Bronchial epithelial cell (primary cell): ENCODE data around the gene NAA11. TPM values are rescaled to one million over a fixed set of nuclear protein-coding genes. Genes with fewer than 3 reads are reported as not detected.

ENCODE experiments used
- DNase-seq: peaks from one replicate; pipeline ENCODE4 v3.0.0-alpha.2; 2010; ENCODE audit warnings: low read depth
- FAIRE-seq: peaks from 2 replicates; lab custom pipeline; 2011; peaks lifted over from hg19 to GRCh38; lab: Jason Lieb, UNC
- H3K27me3 ChIP-seq: 2 replicates; pipeline ENCODE4 v1.5.1; 2011; ENCODE audit warnings: low read length; ENCODE audit not compliant: control insufficient read depth, insufficient read depth
- H3K36me3 ChIP-seq: 2 replicates; pipeline ENCODE4 v1.5.1; 2011; ENCODE audit warnings: low read length; ENCODE audit not compliant: control insufficient read depth, insufficient read depth
- H3K4me3 ChIP-seq: 2 replicates; pipeline ENCODE4 v1.5.1; 2011; ENCODE audit warnings: mild to moderate bottlenecking, low read depth, low read length, control low read depth
- CTCF ChIP-seq: IDR thresholded peaks from 2 replicates; pipeline ENCODE4 v1.5.1; 2011; ENCODE audit warnings: mild to moderate bottlenecking, moderate library complexity, low read length, control low read depth, inconsistent platforms; ENCODE audit not compliant: insufficient read depth, severe bottlenecking
- total RNA-seq: library from RNA; depleted of rRNA; stranded (reverse); fragments of >200 nt; gene quantifications from 2 replicates; pipeline ENCODE4 v1.2.1, GENCODE V29; 2014

Gene NAA11
- total RNA-seq, 1 donor from 2014 or later = not detected

GRCh38 chr4:79360006-79360405 lies 34.1 kb upstream of the NAA11 start:
- Histone ChIP-seq H3K27me3 (no peaks in the 10 kb centered on the region), H3K36me3 (no peaks in the 10 kb centered on the region), H3K4me3 (no peak overlapping the region)
- TF ChIP-seq CTCF = no peak
- FAIRE-seq (no peak), DNase-seq (no peak)

- Histone ChIP-seq H3K27me3 (no peaks in the 10 kb centered on the region), H3K36me3 (no peaks in the 10 kb centered on the region), H3K4me3 (no peak overlapping the region)
- DNase-seq (no peak), FAIRE-seq (no peak)
- TF ChIP-seq CTCF = no peak
Observed at GRCh38 chr4:79358438-79358837, 32.6 kb upstream of the NAA11 start.

DNA sequence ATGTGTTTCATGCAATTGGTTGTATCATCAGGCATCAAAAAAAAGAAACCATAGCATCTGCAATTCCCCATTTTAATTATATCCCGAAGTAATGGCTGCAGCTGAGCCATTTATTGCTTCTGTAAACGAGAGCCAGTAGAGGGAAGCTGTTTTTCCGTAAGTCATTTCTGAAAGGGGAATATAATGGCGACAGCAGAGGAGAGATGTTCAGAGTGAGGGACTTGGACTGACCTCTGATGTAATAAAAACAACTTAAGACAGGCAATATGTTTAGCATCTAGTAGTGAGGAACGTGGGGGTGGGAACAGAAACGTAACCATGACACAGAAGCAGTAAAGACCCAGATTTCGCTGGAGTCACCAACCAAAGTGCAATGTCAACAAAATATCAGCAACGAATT lies 31.5 kb upstream of the NAA11 start:
- TF ChIP-seq CTCF = no peak
- FAIRE-seq (no peak), DNase-seq (no peak)

DNA sequence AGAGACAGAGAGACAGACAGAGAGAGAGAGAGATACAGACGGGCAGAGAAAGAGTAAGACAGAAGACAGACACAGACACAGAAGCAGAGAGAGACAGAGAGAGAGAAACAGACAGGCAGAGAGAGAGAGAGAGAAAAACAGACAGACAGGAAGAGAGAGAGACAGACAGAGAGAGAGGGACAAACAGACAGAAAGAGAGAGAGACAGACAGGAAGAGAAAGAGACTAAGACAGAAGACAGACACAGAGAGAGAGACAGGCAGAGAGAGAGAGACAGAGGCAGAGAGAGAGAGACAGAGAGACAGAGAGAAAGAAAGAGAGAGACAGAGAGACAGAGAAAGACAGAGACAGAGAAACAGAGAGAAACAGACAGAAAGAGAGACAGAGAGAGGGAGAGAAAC lies 27.2 kb upstream of the NAA11 start:
- FAIRE-seq (no peak), DNase-seq (no peak)
- no peaks in the 10 kb centered on the region for H3K36me3 ChIP-seq
- H3K27me3 ChIP-seq = no peaks in the 10 kb centered on the region
- no peak for TF ChIP-seq CTCF
- H3K4me3 ChIP-seq = no peak overlapping the region

More for the DNA sequence above, 31.5 kb upstream of the NAA11 start:
- no peak overlapping the region for H3K4me3 ChIP-seq
- H3K36me3 ChIP-seq = no peaks in the 10 kb centered on the region
- no peaks in the 10 kb centered on the region for H3K27me3 ChIP-seq

DNA sequence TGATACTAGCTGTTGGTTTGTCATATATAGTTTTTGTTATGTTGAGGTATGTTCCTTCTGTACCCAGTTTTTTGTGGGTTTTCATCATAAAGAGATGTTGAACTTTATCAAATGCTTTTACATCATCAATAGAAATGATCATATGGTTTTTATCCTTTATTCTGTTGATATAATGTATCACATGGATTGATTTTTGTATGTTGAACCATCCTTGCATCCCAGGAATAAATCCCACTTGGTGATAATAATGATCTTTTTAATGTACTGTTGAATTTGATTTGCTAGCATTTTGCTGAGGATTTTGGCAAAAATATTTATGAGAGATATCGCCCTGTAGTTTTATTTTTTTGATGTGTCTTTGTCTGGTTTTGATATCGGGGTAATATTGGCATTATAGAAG lies 22.5 kb upstream of the NAA11 start:
- FAIRE-seq (no peak), DNase-seq (no peak)
- H3K4me3 ChIP-seq = no peak overlapping the region
- no peaks in the 10 kb centered on the region for H3K27me3 ChIP-seq
- no peak for TF ChIP-seq CTCF
- no peaks in the 10 kb centered on the region for H3K36me3 ChIP-seq

DNA sequence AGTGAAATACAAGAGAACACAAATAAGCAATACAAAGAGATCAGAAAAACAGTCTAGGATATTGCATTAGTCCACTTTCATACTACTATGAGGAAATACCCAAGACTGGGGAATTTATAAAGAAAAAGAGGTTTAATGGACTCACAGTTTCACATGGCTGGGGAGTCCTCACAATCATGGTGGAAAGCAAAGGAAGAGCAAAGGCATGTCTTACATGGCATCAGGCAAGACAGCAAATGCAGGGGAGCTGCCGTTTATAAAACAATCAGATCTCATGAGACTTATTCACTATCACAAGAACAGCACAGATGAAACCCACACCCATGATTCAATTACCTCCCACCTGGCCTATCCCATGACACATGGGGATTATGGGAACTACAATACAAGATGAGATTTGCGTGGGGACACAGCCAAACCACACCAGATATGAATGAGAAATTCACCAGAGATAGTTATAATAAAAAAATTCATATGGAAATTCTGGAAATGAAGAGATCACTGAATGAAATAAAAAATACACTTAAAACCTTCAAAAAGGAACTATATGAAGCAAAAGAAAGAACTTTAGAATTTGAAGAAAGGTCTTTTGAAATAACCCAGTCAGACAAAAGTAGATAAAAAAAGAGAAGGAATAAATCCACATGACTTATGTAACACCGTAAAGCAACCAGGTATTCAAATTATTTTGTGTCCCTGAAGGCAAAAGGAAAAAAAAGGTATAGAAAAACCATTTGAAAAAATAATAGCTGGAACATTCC lies 16.2 kb upstream of the NAA11 start:
- Histone ChIP-seq H3K4me3 (no peak overlapping the region), H3K36me3 (no peaks in the 10 kb centered on the region), H3K27me3 (no peaks in the 10 kb centered on the region)
- no peak for DNase-seq
- TF ChIP-seq CTCF = no peak
- no peak for FAIRE-seq
